Transverse colon (tissue), 4 donors: ENCODE data around the gene CEP104. TPM values are rescaled to one million over a fixed set of nuclear protein-coding genes. Genes with fewer than 3 reads are reported as not detected.

Experiments used
- DNase-seq: peaks from one replicate; pipeline ENCODE4 v3.0.0-alpha.2; 2019
- H3K27ac ChIP-seq, 4 donors: fragments of 200-600 bp; sonication (generic); 2 replicates each; pipeline ENCODE4 v1.5.1; 2016 to 2018; ENCODE audit warnings: inconsistent platforms in 4 of 4
- H3K27me3 ChIP-seq: fragments of 200-600 bp; sonication (generic); 2 replicates; pipeline ENCODE4 v1.5.1; 2017; ENCODE audit warnings: inconsistent platforms
- H3K36me3 ChIP-seq, 4 donors: fragments of 200-600 bp; sonication (generic); 2 replicates each; pipeline ENCODE4 v1.5.1; 2017 to 2019; ENCODE audit warnings: inconsistent platforms in 4 of 4
- H3K4me1 ChIP-seq, 4 donors: fragments of 200-600 bp; sonication (generic); 2 replicates each; pipeline ENCODE4 v1.5.1; 2017 to 2020; ENCODE audit warnings: inconsistent platforms in 4 of 4
- H3K4me3 ChIP-seq, 4 donors: fragments of 200-600 bp; sonication (generic); 1 replicate in 1 of 4; 2 replicates in 3 of 4; pipeline versions ENCODE4 v1.5.1 to v1.6.1; 2017 to 2019; ENCODE audit warnings: inconsistent platforms in 4 of 4
- H3K9me3 ChIP-seq, 2 donors: fragments of 200-600 bp; sonication (generic); 2 replicates each; pipeline ENCODE4 v1.5.1; 2017 to 2019; ENCODE audit warnings: inconsistent platforms in 2 of 2
- CTCF ChIP-seq, 5 experiments: fragments of 200-600 bp in 3 of 5; fragments of 450-650 bp in 2 of 5; sonication (generic) in 3 of 5; IDR thresholded peaks; 1 replicate in 2 of 5; 2 replicates in 3 of 5; pipeline ENCODE4 v1.5.1; 2016 to 2017; ENCODE audit warnings: antibody characterized with exemption in 5 of 5, inconsistent platforms in 3 of 5, mild to moderate bottlenecking in 2 of 5, moderate library complexity in 1 of 5
- EP300 ChIP-seq: sonication (generic); formaldehyde crosslinking; IDR thresholded peaks from one replicate; pipeline ENCODE4 v1.6.1; 2017; ENCODE audit warnings: antibody characterized with exemption, low read depth
- POLR2A ChIP-seq: fragments of 450-650 bp; IDR thresholded peaks from one replicate; pipeline ENCODE4 v1.6.1; 2016; ENCODE audit warnings: antibody characterized with exemption, mild to moderate bottlenecking, moderate library complexity
- POLR2AphosphoS5 ChIP-seq, 3 donors: sonication (generic); formaldehyde crosslinking; IDR thresholded peaks; one replicate each; pipeline ENCODE4 v1.6.1; 2016; ENCODE audit warnings: antibody characterized with exemption in 3 of 3
- WGBS, 2 donors: methylation state at CpG; one replicate each; pipeline ENCODE4 v1.1.5; 2018; ENCODE audit warnings: low coverage in 1 of 2; 5-methylcytosine and 5-hydroxymethylcytosine counted together
- in situ Hi-C, 4 donors: fragments of 200-750 bp; cut with MboI; loops; one replicate each; pipeline versions ENCODE4 v1.15.0 to v1.15.1; 2017; ENCODE audit warnings: low sequenced_read_pairs in 3 of 4, low pct_ligation_motif_present in 1 of 4, low pct_unique_long_range_greater_than_20kb in 1 of 4
- intact Hi-C: fragments of 100-400 bp; cut with DNase I; formaldehyde crosslinking; loops from one replicate; pipeline ENCODE4 v1.15.1; 2023; ENCODE audit warnings: low total_unique reads
- total RNA-seq, 4 donors: library from RNA; depleted of rRNA; stranded (reverse); fragments of >200 nt; gene quantifications; one replicate each; pipeline ENCODE4 v1.1.0, GENCODE V29; 2016

CEP104 gene
- total RNA-seq, 4 donors from 2014 or later = 34.4 to 57.7 (median 43.5) TPM

GRCh38 chr1:3834701-3835100 lies 22.3 kb downstream of the CEP104 start:
- intact Hi-C loops (no loop called here), in situ Hi-C loops (no loop called here)
- DNase-seq = no peak
- Histone ChIP-seq H3K27me3 (no peaks in the 10 kb centered on the region), H3K4me3 (no peak overlapping the region), H3K27ac (no peak overlapping the region), H3K36me3 (peaks cover 0 to 69% (median 22%) of the 10 kb centered on the region in 4 donors), H3K9me3 (no peaks in the 10 kb centered on the region), H3K4me1 (no peaks in the 10 kb centered on the region)
- 96 to 100% methylated on average over 5 to 10 of the region's 10 CpGs for WGBS, 2 donors
- no peak for TF ChIP-seq POLR2A
- no peak for TF ChIP-seq EP300
- no peak for TF ChIP-seq CTCF (IDR thresholded peaks at IDR 0.05)
- TF ChIP-seq POLR2AphosphoS5 (IDR thresholded peaks at IDR 0.05) = no peak

GRCh38 chr1:3831689-3832088 lies 25.3 kb downstream of the CEP104 start:
- Histone ChIP-seq H3K9me3 (no peaks in the 10 kb centered on the region), H3K27me3 (no peaks in the 10 kb centered on the region), H3K27ac (no peak overlapping the region), H3K36me3 (peaks cover 0 to 65% (median 17%) of the 10 kb centered on the region in 4 donors), H3K4me3 (no peak overlapping the region), H3K4me1 (no peaks in the 10 kb centered on the region)
- no peak for TF ChIP-seq POLR2A
- TF ChIP-seq EP300 = no peak
- TF ChIP-seq CTCF (IDR thresholded peaks at IDR 0.05) = no peak
- TF ChIP-seq POLR2AphosphoS5 (IDR thresholded peaks at IDR 0.05) = no peak
- in situ Hi-C loops = no loop called here
- 83 to 92% methylated on average over 6 of the region's 6 CpGs for WGBS, 2 donors
- no peak for DNase-seq
- intact Hi-C loops = no loop called here

GRCh38 chr1:3828391-3828790 lies 28.6 kb downstream of the CEP104 start:
- Histone ChIP-seq H3K4me1 (no peaks in the 10 kb centered on the region), H3K9me3 (no peaks in the 10 kb centered on the region), H3K27me3 (no peaks in the 10 kb centered on the region), H3K36me3 (peaks cover 0 to 63% (median 13%) of the 10 kb centered on the region in 4 donors), H3K4me3 (no peak overlapping the region), H3K27ac (no peak overlapping the region)
- intact Hi-C loops = no loop called here
- WGBS, 2 donors = 92 to 98% methylated on average over 5 to 8 of the region's 8 CpGs
- DNase-seq = no peak
- in situ Hi-C loops = no loop called here
- TF ChIP-seq POLR2A = no peak

GRCh38 chr1:3827813-3828307 lies 29.2 kb downstream of the CEP104 start:
- no peaks in the 10 kb centered on the region for H3K27me3 ChIP-seq
- in situ Hi-C loops (no loop called here), intact Hi-C loops (no loop called here)
- H3K4me3 ChIP-seq = no peak overlapping the region
- peaks cover 0 to 60% (median 13%) of the 10 kb centered on the region in 4 donors for H3K36me3 ChIP-seq
- 87% methylated on average over 11 of the region's 14 CpGs; no CpG with 5 or more reads in 1 of the 2 donors for WGBS, 2 donors
- no peak for DNase-seq
- no peaks in the 10 kb centered on the region for H3K4me1 ChIP-seq
- TF ChIP-seq EP300 (no peak), POLR2AphosphoS5 (IDR thresholded peaks at IDR 0.05) (no peak), POLR2A (no peak), CTCF (IDR thresholded peaks at IDR 0.05) (no peak)
- H3K9me3 ChIP-seq = no peaks in the 10 kb centered on the region
- no peak overlapping the region for H3K27ac ChIP-seq

- in situ Hi-C loops = no loop called here
- Histone ChIP-seq H3K27me3 (no peaks in the 10 kb centered on the region), H3K36me3 (peaks cover 0 to 56% (median 17%) of the 10 kb centered on the region in 4 donors), H3K4me1 (no peaks in the 10 kb centered on the region), H3K27ac (no peak overlapping the region), H3K4me3 (no peak overlapping the region), H3K9me3 (no peaks in the 10 kb centered on the region)
- DNase-seq = no peak
- intact Hi-C loops = no loop called here
- no peak for TF ChIP-seq POLR2A
- no peak for TF ChIP-seq POLR2AphosphoS5 (IDR thresholded peaks at IDR 0.05)
- no peak for TF ChIP-seq CTCF (IDR thresholded peaks at IDR 0.05)
- TF ChIP-seq EP300 = no peak
- 93% methylated on average over 15 of the region's 15 CpGs; no CpG with 5 or more reads in 1 of the 2 donors for WGBS, 2 donors
Observed at GRCh38 chr1:3825356-3825755, 31.7 kb downstream of the CEP104 start.
